ENCODE results near the gene G3BP1. TPM values are rescaled to one million over a fixed set of nuclear protein-coding genes. Genes with fewer than 3 reads are reported as not detected.

G3BP1 gene
- total RNA-seq, 4 donors from 2014 or later = 110 to 180 (median 114) TPM

- no peak for DNase-seq (ENCODE audit: low spot score)
- no peak for ATAC-seq (ENCODE audit: low FRiP score)
- no peak for TF ChIP-seq CTCF (IDR thresholded peaks at IDR 0.05)
Observed at GRCh38 chr5:151741678-151742423, 29.9 kb upstream of the G3BP1 start.

- no peak for TF ChIP-seq CTCF (IDR thresholded peaks at IDR 0.05)
- DNase-seq (ENCODE audit: low spot score) (no peak), ATAC-seq (ENCODE audit: low FRiP score) (no peak)
Observed at GRCh38 chr5:151742870-151743294, 28.9 kb upstream of the G3BP1 start.

- no peak for TF ChIP-seq CTCF (IDR thresholded peaks at IDR 0.05)
- ATAC-seq (ENCODE audit: low FRiP score) (no peak), DNase-seq (ENCODE audit: low spot score) (no peak)
Observed at GRCh38 chr5:151743530-151743929, 28.2 kb upstream of the G3BP1 start.

- ATAC-seq (ENCODE audit: low FRiP score) (no peak), DNase-seq (ENCODE audit: low spot score) (peak; percentile 69)
- TF ChIP-seq CTCF (IDR thresholded peaks at IDR 0.05) = no peak
Observed at GRCh38 chr5:151745071-151745705, 26.6 kb upstream of the G3BP1 start.

- TF ChIP-seq CTCF (IDR thresholded peaks at IDR 0.05) = no peak
- ATAC-seq (ENCODE audit: low FRiP score) (no peak), DNase-seq (ENCODE audit: low spot score) (no peak)
Observed at GRCh38 chr5:151750121-151750520, 21.6 kb upstream of the G3BP1 start.

- DNase-seq (ENCODE audit: low spot score) (no peak), ATAC-seq (ENCODE audit: low FRiP score) (no peak)
Observed at GRCh38 chr5:151751091-151751490, 20.7 kb upstream of the G3BP1 start.

More at GRCh38 chr5:151751091-151751490, 20.7 kb upstream of the G3BP1 start:
- TF ChIP-seq CTCF (IDR thresholded peaks at IDR 0.05) = no peak
